HG03095 (cell line): ENCODE data around the gene CDKN1B.
"Not testable (repeated sequence)": the region's sequence is repeated elsewhere in the genome, so short reads cannot be mapped to it uniquely, and the experiment has no call there.

Experiments used
- ATAC-seq: cut with Tn5 transposase; IDR thresholded peaks from one replicate; pipeline ENCODE4 v1.9.1; 2021; ENCODE audit warnings: moderate library complexity; ENCODE audit not compliant: unreplicated experiment

Gene CDKN1B

DNA sequence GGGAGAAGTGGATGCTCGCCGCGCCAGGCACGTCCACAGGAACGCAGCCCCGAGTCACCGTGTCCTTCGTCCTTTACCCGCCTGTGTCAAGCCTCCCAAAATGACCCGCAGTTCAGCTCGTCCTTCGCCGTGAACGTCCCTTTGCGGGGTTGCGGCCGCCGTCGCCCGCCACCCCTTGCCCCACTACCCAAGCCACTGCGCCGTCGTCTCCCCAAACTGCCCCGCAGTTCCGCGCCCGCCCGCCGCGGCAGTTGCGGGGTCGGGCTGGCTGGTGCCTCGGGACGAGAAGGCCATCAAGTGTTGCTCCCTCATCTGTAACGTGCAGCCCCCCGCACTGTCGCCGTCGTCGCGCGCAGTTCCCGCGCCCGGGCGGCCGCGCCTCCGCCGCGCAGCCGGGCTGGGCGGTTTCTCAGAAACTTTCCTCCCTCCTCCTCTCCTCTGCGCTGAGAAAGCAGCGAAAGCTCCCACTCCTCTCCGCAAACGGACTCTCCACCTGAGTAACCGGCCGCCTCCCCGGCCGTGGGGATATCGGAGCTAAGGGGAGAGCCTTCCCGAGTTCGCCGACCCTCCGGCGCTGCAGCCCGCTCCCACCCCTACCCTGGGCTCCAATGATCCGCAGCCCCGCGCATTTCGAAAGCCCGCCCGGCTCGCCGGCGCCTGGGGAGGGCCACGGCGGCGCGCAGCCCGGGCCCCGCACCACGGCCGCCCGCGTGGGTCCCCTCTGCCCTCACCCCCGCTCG is 6.7 kb downstream of the CDKN1B start:
- no peak for ATAC-seq

DNA sequence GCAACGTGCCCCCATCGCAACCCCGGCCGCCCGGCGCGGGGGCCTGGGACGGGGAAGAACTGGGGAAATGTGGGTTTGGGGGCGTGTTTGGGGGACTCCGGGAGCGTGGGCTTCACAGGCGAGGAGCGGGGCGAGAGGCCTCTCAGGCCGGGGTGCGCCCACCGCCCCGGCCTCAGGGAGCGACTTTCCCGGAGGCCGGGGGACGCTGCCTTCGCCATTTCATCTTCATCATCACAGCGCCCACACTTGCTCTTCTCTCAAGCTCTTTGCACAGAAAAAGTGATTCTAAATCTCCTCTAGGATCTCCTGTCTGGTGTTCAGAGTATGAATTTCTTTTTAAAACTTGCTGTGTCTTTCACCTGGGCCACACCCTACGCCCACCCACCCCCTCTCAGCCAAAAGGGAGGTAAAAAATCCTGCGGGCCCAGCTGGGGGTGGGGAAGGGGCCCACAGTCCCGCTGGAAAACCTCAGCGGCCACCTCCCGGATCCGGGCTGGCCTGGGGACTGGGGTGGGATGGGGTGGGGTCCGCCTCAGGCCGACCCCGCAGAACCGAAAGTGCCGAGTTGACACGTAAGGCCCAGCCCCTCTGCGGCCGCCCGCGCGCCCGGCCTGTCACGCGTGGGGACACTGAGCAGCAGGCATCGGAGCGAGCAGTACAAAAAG is 7.4 kb downstream of the CDKN1B start:
- peak; percentile 4 for ATAC-seq

DNA sequence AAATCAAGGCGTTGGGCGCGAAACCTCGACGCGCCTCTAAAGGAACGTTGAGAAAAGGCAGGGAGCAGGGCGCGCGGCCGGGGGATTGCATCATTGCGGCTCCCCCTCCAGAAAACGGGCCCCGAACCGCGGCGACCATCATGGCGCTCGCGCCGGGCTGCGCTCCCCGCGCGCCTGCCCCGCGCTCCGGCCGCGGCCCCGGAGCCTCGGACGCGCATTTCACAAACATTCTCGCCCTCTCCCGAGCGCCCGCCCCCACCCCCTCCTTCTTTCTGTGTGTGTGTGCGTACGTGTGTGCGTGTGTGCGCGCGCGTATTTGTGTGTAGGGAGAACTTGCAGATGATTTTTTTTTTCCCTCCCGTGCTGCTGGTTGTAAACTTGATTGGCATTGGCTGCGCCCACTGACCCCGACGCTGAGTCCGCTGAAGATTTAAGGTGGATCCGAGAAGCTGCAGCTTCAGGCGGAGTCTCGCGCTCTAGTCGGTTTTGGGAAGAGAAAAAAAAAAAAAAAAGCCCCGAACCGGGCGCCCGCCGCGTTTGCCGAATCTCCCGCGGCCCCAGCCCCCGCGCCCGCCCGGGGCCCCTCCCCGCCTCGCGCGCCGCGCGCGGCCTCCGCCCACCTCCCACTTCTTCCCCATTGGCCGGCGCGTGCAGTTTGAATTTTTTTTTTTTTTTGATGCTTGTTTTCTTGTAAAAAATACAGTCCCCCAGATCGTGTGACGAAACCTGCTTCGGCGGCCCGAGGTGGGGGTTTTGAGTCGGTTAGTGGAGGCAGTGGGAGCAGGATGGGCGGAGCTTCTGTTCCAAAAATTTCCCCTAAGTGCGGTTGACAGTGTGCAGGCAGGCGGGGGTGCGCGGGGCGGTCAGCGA is 8.2 kb downstream of the CDKN1B start:
- peak; percentile 54 for ATAC-seq

DNA sequence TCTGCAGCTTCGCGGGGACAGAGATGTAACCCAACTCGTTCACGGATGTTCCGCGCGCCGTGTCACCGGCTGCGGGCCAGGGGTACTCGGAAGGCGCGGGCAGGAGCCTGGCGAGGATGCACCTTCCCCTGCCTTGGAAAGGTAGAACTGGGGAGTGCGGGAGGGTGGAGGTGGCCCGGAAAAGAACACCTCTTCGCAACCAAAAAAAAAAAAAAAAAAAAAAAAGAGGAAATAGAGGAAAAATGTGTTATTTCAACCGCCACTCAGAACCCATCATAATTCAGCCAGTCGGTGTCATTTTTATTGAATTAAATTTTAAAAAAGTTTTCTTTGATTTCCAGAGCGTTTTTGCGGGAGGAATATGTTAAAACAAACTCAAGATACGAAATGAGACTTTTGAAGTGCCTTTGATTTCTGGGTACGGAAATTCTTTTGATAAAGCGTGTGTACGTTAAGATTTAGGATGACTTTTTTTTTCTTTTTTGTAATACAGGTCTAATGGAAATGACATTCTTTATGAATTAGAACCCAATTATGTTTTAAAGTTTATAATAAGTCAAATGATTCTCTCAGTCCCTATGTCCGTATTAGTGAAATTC is 8.9 kb downstream of the CDKN1B start:
- ATAC-seq: no peak

DNA sequence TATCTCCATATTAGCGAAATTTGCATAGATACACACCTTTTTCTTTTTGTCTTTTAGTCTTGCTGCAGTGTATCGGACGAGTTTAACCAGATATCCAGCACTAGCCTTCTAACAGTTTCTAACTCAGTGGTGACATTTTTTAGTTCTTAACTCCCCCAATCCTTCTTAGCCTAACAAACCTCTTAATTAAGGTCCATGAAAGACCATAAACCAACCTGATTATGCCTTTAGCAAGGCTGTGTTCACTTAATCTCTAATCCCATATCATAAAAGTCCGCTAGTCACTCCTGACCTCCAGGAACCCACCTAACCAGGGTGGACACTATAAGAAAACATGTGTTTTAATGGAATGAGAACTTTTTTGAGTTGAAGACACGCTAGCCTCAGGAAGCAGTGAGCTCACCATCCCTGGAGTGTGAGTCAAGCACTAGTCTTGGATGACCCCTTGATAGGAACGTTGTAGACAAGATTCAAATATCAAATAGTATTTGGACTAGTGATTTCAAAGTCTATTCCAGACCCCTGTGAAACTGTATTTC is 9.5 kb downstream of the CDKN1B start:
- no peak for ATAC-seq

DNA sequence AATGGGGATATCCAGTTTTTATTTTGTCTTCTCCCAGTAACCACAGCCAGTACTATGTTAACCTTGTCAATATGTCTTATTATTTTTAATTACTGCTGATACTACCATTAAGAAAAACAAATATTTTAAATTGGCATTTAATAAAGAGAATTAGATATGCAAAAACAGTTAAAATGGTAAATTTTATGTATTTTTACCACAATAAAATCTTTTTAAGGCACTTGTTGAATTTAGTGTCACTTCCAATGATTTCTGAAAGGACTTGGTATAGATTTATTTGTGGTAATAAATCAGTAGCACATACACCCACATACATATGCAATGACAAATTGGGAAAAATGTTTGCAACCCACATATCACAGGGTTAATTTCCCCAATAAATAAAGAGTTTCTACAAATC is 14.0 kb downstream of the CDKN1B start:
- ATAC-seq: no peak

DNA sequence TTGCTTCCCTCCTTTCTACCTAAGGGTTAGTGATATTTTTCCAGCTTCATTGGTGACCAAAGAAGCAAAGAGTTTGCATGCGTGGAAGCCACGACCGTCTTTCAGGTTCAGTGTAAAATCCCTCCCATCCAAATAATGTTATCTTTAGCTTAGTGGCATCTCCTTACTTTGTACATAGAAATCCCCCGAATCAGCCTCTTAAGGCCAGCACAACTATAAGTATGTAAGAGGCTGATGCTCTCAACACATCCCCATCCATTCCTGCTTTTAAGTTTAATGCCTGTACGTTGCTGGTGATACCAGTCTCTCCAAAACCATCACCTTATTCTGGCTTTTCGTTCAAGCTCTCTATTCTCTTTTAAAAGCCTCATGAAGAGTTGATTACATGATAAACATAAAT is 14.6 kb downstream of the CDKN1B start:
- no peak for ATAC-seq

DNA sequence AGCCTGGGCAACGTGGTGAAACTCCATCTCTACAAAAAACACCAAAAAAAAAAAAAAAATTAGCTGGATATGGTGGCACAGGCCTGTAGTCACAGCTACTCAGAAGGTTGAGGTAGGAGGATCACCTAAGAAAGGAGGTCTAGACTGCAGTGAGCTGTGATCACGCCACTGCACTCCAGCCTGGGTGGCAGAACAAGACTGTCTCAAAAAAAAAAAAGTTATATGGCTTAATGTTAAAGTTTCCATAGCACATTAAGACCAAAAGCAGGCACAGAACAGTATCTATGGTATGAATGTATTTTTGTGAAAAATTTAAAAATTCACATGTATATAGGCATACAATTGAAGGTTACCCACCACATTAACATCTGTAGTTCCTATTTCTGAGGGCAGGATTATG is 15.9 kb downstream of the CDKN1B start:
- no peak for ATAC-seq

DNA sequence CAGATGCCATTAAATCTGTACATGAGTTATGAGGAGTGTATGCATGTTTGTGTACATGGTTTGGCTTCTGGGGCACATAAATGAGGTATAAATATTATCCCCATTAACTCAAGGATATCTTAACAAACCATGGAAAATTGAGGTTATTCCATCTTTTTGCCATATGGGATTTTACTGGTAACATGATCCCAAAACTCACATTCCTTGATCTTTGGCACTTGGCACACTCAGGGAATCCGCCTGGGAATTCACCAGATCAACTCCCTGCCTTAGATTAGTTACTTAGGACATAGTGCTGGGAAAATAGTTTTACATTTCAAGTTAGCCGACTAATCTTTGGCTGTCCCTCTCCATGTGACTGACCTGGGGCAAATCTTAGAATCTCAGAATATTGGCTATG is 16.9 kb downstream of the CDKN1B start:
- no peak for ATAC-seq

DNA sequence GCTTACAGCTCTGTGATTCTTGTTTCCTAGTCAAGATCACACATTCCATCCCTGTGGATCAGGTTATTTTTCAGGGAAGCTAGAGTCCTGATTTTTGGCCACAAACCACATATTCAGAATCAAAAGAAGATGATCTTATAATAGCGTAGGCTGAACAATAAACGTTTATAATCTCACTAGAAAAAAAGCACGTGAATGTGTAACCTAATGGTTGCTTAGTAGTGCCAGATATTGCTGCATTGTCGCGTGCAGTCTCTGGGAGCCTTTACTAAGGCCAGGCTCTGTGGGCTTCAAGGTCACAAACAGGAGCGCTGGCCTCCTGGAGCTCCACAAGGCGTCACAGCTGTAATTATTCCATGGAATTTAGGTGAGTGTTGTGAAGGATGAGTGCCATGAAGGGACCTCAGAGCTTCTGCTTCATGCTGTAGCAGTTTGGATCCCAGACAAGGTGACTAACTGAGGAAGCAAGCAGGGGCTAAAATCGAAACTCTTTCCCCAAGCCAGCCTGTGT is 17.4 kb downstream of the CDKN1B start:
- ATAC-seq: no peak

DNA sequence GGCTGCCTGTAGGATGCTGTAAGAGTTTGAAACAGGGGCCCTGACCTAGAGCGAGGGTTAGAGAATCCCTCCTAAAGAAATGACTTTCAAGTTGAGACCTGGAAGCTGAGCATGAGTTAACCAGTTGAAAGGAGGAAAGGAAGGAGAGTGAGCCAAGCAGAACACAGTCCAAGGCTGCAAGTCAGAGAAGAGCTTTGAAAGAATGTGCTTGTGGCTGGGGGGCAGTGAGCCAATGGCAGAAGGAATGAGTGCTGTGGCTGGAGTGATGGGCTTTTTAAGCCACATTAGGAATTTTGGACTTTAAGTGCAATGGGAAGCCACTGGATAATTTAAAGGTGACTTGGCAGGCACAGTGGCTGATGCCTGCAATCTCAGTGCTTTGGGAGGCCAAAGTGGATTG is 18.1 kb downstream of the CDKN1B start:
- no peak for ATAC-seq

DNA sequence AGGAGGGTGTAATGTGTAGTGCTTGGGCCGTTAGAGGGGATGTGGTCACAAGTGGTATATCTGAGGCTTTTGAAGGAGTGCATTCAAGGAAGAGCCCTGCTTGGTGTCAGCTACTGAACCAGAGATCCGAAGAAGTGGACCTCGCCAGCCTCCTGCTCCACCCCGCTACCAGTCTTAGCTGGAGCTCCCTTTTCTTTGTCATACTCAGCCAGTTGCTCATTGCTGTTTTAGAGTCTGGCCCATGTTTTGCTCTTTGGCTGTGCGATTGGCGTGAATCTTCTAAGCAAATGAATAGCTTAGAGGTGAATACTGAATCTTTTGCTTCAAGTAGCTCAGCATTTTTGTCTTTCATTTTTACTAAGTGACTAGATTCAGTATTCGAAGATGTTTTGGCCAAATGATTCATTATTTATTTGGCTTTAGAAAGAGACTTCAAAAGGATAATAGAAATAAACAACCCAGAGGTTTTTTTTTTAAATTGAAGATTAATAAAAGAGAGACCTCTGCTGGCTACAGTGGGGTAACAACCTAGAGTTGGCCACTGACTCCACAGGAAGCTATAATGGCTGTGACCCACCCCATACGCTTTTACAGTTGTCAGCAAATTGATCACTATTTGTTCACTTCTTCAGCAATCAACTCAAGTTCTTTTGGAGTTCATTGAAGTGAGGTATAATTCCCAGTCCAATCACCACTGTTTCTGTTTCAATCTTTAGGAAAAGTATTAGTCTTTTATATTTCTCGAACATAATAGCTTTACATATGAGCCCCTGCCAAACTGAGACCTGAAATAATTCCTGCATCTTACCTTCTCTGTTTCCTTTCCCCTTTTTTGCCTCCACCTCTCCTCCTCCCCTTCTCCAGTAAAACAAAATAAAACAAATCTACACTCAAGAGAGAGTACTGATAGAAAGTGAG is 19.9 kb downstream of the CDKN1B start:
- ATAC-seq: peak; percentile 67

DNA sequence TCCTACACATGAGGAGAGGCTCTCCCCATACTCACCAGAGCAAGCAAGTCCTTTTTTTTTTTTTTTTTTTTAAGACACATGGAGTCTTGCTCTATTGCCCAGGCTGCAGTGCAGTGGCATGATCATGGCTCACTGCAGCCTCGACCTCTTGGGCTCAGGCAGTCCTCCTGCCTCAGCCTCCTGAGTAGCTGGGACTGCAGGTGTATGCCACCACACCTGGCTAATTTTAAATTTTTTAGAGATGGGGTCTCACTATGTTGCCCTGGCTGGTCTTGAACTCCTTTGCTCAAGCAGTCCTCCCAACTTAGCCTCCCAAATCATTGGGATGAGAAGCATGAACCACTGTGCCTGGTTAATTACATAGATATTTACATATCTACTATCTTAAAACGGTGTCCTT is 21.0 kb downstream of the CDKN1B start:
- not testable (repeated sequence) for ATAC-seq

DNA sequence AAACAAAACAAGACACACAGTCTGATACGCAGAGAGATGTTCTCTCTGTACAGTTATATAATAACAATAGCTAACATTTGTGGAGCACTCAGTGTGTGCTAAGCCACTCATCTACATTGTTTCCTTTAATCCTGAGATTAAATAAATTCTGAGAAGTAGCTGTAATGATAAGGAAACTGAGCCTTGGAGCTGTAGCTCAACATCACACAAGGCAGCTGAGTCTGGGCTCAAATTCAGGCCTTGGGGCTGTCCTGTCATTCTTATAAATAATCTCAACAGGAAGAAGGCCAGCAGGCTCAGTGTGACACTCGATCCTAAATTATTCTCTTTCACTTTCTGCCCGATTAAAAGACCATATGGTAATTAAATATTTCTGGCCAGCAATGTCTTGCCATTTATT is 24.5 kb downstream of the CDKN1B start:
- ATAC-seq: no peak

DNA sequence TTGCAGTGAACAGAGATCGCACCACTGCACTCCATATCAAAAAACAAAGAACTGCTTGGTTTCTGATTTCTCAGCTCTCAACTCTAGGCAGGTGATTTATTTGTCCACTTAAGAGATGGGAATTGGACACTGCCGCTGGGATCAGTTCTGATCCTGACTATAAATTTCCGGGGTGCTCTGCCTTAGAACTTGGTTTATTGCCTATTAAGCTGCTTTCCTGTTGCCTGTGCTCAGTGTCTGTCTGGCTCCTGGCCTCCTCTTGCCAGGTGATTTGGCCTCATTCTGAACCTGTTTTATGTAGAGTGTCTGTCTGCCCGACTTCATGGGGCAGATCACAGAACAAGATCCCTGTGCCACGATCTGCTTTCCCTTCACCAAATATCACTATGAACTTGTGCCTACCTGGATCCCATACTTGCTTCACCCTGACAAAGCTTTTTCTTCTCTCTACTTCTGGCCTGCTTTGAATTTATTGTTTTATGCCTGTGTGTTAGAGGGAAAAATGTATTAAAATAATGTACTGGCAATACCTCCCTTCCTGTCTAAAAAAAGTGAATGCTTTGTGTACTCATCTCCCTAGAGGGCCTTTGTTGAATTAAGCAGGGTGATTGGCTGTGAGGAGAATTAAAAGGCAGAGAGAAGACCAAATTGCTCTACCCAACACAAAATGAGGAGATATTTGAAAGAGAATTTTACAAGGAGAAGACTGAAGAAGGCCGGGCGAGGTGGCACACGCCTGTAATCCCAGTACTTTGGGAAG is 27.6 kb downstream of the CDKN1B start:
- ATAC-seq: no peak

DNA sequence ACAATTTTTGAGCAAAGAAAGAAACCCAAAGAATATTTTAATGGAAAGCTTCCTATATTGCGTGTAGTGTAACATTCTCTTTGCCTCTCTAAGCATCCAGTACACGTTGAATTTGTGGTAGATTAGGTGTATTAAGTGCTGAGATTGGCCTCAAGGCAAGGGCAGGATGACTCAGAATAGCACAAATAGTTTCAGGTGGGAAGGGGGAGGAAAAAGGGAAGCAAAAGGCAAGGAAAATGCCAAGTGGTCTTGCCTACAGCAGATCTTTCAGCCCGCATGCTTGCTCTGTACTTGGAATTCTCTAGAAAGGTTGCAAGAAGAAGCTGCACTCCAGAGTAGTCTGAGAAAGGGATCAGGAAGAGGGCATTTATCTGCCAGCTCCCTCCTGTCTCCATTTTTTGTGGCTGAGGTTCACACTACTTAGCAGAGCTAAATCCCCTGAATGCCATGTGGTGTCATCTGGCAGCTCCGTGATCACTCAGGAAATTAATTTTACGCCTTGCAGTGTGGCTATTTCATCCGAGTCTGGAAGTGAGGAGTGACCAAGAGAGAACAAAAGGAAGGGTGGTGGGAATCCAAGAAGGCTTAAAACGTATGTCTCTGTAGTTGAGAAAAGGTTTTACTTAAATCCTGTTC is 28.5 kb downstream of the CDKN1B start:
- no peak for ATAC-seq

DNA sequence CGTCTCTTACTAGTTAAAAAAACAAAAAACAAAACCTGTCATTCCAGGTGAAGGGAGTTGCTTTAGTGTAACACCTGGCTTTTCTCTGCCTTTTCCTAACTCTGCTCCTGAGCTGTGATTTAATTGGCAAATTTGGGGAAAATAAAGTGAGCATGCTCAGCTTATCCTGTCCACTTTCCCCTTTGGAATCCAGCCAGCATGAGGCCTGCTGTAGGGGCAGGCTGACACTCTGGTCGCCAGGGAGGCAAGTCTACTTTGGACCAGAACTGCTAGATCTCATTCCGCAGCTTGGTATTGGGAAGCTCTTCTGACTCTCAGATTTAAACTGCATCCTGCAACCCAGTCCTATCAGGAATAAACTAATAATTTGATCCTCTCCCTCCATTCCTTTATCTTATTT is 30.1 kb downstream of the CDKN1B start:
- ATAC-seq: no peak

DNA sequence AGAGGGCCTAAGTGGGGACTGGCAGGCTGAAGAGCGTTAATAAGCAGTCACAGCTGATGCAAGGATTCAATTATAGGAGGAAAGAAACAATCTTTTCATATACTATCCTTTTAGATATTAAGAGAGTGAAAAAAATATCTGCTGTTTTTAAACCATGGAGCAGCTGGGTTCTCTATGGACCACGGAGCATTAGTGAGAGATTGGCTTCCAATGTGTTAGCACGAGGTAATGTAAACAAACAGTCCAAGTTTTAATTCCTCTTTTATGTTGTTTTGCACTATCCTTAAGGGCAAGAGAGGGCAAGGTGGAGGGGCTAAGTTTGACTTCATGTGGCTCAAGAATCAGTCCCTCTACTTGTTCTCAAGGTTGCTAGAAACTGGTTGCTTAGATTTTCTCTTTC is 30.9 kb downstream of the CDKN1B start:
- ATAC-seq: no peak

DNA sequence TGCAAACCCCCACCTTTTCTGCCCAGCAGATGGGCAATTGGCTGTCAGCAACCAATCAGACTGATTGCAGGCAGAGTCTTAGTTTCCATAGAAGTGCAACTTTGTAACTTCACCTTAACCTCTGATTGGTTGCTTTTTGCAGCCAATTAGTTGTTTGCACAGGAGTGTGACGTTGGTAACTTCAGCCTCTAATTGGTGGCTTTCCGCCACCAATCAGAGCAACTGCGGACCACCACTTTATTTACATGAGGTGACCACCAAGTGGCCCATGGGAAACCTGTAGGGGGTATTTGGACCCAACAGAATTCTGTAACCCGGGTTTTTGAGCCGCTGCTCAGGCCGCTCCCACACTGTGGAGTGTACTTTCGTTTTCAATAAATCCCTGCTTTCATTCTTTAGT is 32.3 kb downstream of the CDKN1B start:
- no peak for ATAC-seq
